CD4-positive, alpha-beta T cell treated with Interferon alpha-2 for 1 hour (primary cell): Measurements from ENCODE around the gene MINDY3.

Source experiments
- DNase-seq, 2 donors: peaks; one replicate each; pipeline ENCODE4 v3.0.0-alpha.2; 2020 to 2022

MINDY3 gene

GRCh38 chr10:15856328-15857015, 3.8 kb downstream of the MINDY3 start:
- no peak for DNase-seq

GRCh38 chr10:15853800-15854199, 6.5 kb downstream of the MINDY3 start:
- DNase-seq, result no peak

GRCh38 chr10:15852111-15852557, 8.2 kb downstream of the MINDY3 start:
- no peak for DNase-seq

GRCh38 chr10:15850337-15850978, 9.8 kb downstream of the MINDY3 start:
- peak in 1 of 2 donors; percentile 3 for DNase-seq

GRCh38 chr10:15849316-15849715, 11.0 kb downstream of the MINDY3 start:
- no peak for DNase-seq

- no peak for DNase-seq
These were observed 12.8 kb downstream of the MINDY3 start for GRCh38 chr10:15847481-15847880.

GRCh38 chr10:15844517-15844916, 15.8 kb downstream of the MINDY3 start:
- no peak for DNase-seq

GRCh38 chr10:15843695-15844094, 16.6 kb downstream of the MINDY3 start:
- no peak for DNase-seq

GRCh38 chr10:15842556-15843169, 17.6 kb downstream of the MINDY3 start:
- DNase-seq, result no peak

GRCh38 chr10:15841696-15842095, 18.6 kb downstream of the MINDY3 start:
- DNase-seq, result no peak

GRCh38 chr10:15836807-15837206, 23.5 kb downstream of the MINDY3 start:
- DNase-seq, result no peak

GRCh38 chr10:15829495-15829894, 30.8 kb downstream of the MINDY3 start:
- DNase-seq, result no peak

- peak in 1 of 2 donors; percentile 8 for DNase-seq
These were observed 35.8 kb downstream of the MINDY3 start for GRCh38 chr10:15824498-15824897.

GRCh38 chr10:15822131-15822530, 38.2 kb downstream of the MINDY3 start:
- DNase-seq, result no peak

GRCh38 chr10:15821046-15821683, 39.1 kb downstream of the MINDY3 start:
- no peak for DNase-seq

GRCh38 chr10:15817409-15818046, 42.8 kb downstream of the MINDY3 start:
- DNase-seq, result no peak

- no peak for DNase-seq
These were observed 44.9 kb downstream of the MINDY3 start for GRCh38 chr10:15815242-15815885.

GRCh38 chr10:15814565-15814964, 45.7 kb downstream of the MINDY3 start:
- no peak for DNase-seq

- DNase-seq, result no peak
These were observed 46.9 kb downstream of the MINDY3 start for GRCh38 chr10:15813415-15813814.

- DNase-seq, result no peak
These were observed 50.9 kb downstream of the MINDY3 start for GRCh38 chr10:15809450-15809849.

GRCh38 chr10:15808204-15808797, 52.0 kb downstream of the MINDY3 start:
- no peak for DNase-seq

- no peak for DNase-seq
These were observed 54.8 kb downstream of the MINDY3 start for GRCh38 chr10:15805395-15806058.
